GM21528 (cell line): ENCODE data around the gene HDAC8.
"Not testable (repeated sequence)": the region's sequence is repeated elsewhere in the genome, so short reads cannot be mapped to it uniquely, and the experiment has no call there.

Source experiments
- ATAC-seq: cut with Tn5 transposase; IDR thresholded peaks from one replicate; pipeline ENCODE4 v1.9.1; 2021; ENCODE audit warnings: mild to moderate bottlenecking, moderate library complexity; ENCODE audit not compliant: unreplicated experiment, low FRiP score

HDAC8 gene

DNA sequence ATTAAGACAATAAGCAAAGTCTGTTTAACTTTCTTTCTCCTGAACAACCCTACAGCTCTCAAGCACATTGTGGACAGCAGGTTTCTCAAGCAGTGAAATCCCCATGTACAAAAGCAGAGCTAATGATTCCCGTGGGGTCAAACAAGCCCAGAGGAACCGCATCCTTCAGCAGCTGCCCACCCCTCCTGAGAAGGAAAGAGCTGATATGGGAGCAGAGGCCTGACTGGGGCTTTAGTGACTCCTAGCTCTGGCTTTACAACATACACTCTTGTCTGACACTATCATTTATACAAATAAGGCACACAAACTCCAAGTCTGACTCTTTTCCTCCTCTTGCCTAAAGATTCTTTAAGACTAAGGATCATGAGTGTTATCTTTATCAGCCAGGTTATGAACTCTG lies 32.8 kb downstream of the HDAC8 start:
- no peak for ATAC-seq

DNA sequence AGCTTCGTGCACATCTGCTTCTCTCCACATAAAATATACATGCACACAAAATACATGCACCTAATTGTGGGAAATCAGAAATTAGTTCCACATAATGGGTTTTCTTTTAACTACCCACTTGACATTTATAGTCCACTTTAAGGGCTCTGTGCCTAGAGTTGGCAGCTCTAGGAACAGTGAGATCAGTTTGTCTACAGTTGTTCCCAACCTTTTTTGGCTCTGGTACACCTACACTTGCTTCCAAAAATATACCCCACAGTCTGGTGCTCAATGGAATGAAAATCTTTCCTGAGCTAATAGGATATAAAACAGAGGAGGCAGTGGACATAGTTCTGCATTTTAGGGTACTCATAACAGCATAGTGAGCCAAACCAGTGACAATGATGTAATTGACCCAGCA lies 36.1 kb downstream of the HDAC8 start:
- no peak for ATAC-seq

DNA sequence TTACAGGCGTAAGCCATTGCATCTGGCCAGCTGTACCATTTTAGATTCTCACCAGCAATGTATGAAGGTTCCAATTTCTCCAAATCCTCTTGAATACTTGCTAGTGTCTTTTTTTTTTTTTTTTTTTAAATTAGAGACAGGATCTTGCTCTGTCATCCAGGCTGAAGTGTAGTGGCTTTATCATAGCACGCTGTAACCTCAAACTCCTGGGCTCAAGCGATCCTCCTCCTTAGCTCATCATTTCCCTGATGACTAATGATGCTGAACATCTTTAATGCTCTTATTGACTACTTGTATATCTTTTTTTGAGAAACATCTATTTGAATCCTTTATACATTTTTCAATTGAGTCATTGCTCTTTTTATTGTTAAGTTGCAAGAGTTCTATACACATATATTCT lies 40.3 kb downstream of the HDAC8 start:
- ATAC-seq, result no peak

DNA sequence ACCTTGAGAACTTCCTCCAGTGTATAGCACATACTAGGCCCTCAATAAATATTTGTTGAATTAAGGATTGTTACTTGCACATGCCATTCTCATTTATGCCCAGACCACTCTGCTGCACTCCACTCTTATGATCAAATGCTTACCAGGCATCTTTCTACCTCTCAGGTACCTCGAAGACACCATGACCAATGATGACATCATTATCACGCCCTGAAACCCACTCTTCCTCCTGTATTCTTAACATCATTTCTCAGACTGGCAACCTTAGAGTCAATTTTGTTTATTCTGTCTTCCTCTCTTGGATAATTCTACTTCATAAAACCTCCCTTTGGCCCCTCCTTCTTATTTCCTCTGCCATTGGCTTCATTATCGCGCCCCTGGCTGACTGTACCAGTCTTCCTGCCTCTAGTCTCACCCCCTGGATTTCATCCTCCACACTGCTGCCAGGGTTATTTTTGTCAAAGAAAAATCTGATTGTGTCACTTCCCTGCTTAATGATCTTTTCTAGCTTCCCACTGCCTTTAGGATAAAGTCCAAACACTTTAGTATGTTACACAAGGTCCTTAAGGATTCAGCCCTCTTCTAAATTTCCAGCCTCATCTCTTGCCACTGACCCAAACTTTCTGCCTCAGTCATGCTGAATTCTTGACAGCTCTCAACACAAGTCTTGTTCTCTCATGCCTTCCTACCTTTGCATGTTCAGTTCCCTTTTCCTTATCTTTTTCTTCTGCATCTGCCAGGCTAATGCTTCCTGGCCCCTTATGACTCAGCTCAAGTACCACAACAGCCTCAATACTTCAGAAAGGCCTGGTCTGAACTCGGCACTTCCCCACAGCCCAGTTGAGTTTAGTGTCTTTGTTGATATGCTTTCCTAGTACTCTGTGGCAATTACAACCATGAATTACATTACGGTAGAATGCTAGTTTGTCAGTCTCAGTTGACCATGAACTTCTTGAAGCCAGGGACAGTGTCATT lies 45.8 kb downstream of the HDAC8 start:
- ATAC-seq, result no peak

DNA sequence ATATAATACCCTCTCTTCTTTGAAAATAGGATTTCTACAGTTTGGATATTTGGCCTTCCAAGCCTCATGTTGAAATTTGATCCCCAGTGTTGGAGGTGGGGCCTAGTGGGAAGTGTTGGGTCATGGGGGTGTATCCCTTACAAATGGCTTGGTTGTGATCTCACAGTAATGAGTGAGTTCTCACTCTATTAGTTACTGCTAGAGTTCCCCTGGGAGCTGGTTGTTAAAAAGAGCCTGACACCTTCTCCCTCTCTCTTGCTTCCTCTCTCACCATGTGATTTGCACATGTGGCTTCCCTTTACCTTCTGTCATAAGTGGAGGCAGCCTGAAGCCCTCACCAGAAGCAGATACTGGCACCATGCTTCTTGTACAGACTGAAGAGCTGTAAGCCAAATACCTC lies 73.9 kb downstream of the HDAC8 start:
- no peak for ATAC-seq

DNA sequence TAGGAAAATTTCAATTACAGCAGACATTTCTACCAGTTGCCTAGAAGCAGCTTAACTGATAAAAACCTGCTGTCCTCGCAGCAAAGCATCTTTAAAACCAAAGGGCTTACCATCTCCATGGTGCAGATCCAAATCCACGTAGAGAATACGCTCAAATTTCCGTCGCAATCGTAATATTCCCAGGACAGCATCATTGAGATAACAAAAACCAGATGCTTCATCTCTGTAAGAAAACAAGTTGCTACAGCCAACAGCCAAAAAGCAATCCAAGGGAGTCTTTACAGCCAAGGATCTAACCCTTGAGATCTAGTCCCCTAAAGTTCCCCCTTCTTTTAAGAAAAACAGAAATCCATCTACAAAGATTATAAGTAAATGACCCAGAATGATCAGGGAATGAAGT lies 77.6 kb downstream of the HDAC8 start:
- ATAC-seq, result no peak

DNA sequence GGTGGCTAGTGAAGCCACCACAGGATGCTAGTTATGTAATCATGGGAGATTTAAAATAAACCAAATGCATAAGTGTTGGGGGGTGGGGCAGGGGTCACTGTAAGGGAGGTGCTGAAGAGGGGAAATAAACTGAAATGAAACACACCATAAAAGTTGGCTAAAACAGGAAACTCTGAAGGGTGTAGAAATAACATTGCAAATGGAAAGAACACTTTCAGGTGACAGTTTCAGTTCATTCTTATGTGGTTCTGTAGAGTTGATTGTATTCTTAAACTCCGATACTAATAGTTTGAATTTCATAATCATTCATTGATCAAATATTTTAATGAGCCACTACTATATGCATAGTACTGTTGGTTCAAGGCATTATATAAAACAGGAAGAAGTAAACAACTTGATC lies 80.1 kb downstream of the HDAC8 start:
- ATAC-seq, result peak; percentile 79

DNA sequence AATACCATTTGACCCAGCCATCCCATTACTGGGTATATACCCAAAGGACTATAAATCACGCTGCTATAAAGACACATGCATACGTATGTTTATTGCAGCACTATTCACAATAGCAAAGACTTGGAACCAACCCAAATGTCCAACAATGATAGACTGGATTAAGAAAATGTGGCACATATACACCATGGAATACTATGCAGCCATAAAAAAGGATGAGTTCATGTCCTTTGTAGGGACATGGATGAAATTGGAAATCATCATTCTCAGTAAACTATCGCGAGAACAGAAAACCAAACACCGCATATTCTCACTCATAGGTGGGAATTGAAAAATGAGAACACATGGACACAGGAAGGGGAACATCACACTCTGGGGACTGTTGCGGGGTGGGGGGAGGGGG lies 82.4 kb downstream of the HDAC8 start:
- ATAC-seq, result not testable (repeated sequence)

DNA sequence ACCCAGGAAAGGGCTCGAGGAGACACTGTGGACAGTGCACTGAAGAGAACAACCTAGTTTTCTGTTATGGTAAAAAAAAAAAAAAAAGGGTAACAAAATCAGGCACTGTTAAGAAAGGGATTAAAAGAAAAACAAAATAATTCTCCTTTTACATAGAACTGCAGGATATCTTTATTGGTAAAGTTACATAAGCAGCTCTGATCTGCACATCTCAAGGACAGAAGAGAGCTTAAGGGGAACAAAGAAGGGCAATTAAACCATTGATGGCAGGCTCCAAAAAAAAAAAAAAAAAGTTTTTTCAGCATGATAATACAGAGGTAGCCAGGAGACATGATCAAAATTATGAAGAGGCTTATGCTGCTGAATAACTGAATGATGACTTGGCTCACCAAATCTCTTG lies 85.0 kb downstream of the HDAC8 start:
- ATAC-seq, result no peak

DNA sequence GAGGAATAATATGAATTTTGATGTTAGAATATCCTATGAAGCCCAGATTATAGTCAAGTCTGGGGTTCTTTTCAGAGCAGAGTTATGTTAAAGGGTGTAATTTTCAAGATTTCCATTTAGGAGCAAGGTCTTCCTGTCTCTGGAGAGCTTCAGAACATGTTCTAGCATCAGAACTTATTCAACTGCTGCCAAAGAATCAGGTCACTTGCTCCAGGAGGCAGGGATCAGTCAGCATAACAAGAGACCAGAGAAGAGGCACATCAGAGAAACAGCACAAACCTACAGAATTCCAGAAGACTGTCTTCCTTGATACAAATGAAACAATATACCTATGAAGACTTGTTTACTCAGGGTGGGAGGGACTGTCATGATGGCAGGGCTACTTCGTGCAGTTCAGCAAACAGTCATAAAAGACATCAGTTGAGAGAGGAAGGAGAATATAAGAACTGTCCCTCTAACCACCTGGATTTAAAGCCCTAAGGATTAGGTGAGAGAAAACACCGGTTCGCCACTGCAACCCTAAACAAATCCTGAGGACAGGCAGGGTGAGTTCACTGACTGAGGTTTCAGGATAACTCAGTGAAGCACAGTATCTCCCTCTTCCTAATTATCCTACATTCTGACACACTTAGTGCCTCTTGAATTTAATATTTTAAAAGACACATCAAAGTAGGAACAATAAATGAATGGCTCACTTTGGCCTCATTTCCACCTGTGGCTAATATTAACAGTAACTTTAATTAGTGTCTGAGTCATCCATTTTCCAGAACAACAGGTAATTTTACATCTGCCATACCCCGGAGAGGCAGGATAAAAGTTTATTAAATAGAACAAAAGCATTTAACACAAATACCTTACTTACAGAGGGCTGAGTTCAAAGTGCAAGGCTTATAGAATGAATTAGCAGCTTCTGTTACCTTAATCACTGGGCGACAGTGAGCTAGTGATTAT lies 93.0 kb downstream of the HDAC8 start:
- ATAC-seq, result no peak

DNA sequence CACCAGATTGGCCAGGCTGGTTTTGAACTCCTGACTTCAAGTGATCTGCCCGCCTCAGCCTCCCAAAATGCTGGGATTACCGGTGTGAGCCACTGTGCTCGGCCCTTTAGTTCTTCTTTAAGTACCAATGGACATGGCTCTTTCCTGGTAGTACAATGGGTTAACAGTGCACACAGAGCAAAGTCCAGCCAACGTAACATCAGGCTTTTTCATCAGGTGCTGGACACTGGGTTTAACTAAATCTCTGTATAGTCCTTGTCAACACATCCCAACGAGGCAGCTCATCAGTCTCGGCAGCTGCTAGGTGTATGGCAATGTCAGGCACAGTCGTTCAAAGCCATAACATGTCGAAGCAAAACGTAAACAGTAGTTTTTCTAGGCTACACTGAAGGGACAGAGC lies 93.8 kb downstream of the HDAC8 start:
- ATAC-seq, result no peak

DNA sequence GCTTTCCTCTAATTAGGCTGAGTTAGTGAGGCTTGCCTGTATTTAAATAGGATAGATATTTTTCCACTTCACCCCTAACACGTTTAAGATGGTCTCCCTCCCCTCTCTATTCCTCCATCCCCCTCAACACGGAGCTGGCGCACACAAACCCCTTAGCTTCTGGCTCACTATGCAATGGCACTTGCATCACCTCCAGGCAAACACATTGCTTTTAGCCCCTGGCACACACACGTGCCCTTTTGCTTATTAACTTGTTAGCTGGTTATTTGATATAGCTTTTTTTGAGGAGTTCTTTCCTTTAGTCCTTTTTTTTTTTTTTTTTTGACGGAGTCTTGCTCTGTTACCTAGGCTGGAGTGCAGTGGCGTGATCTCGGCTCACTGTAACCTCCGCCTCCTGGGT lies 94.3 kb downstream of the HDAC8 start:
- ATAC-seq, result no peak

DNA sequence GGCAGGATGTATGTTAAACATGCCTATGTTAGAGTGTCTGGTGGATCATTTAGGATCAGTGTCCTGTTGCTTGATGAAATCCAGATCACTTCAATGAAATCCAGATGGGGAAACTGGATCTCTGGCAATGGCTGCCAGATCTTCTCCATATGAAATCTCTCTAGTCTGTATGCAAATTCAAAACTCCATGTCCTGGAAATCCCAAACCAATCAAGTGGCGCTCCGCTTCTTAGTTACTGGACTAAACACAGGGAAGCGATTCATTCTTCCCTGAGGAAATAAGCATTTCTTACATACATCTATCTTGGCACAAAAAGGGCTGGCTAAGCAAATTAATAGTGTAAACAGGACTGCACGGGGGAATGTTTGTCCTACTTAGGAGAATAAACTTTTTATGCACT lies 94.9 kb downstream of the HDAC8 start:
- no peak for ATAC-seq

DNA sequence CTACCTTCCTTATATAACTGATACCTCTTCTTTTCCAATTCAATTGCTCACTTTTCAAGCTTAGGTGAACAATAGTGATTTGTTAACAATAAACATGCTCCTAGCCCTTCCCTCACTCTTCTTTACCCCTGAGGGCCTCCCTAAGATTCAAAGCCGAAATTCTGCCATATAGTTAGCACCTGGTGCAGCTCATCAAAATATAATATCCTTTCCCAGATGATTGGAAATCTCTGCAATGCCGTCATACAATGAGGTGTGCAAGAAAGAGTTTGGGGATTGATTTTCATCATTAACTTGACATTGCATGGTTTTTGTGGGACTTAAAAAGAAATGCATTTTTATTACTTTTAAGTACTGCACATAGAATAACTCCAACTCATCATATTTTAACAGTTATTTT lies 95.3 kb downstream of the HDAC8 start:
- no peak for ATAC-seq

DNA sequence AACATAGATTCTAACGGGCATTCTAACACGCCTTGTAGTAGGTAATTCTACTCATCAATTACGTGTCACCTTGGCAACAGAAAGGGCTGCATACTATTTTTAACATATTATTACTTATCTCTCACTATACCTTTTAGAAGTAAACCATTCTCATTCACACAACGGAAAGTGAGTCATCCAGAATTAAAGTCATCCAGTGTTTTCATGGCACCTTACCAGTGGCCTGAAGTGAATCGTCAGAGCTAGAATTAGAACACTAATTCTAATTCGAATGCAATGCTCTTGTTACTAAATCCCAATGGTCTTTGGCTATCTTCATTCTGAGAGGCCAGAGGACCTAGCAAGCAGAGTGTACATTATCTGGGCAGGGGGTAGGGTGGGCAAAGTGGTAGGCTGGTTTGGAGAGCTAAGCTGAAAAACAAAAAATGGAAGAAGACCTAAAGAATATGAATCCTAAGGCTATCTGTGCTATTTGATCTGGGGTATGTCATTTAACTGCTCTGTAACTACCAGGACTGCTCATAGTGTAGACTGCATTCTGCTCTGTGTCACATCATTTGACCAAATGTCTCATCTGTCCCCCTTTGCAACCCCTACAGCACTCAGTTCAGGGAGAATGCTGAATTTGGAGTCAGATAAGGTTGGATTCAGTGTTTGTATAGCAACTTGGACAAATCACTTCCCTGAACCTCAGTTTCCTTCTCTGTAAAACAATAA lies 96.5 kb downstream of the HDAC8 start:
- ATAC-seq, result no peak

DNA sequence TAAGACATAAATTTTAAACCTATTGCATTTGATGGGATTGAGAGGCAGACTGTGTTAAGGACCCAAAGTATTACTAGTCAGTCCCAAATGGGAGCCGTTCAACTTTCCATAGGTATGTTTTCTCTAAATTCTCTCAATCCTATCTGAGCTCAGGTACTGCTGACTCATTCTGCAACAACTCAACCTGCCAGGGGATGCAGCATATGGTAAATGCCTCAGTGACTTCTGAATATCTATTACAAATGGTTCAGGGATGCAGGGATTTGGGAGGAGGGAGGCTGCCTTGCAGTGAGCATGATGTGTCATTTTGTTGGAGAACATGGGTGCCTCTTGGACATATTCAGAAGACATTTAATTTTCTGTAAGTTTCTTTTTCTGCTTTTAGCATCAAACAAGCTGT lies 97.3 kb downstream of the HDAC8 start:
- no peak for ATAC-seq

DNA sequence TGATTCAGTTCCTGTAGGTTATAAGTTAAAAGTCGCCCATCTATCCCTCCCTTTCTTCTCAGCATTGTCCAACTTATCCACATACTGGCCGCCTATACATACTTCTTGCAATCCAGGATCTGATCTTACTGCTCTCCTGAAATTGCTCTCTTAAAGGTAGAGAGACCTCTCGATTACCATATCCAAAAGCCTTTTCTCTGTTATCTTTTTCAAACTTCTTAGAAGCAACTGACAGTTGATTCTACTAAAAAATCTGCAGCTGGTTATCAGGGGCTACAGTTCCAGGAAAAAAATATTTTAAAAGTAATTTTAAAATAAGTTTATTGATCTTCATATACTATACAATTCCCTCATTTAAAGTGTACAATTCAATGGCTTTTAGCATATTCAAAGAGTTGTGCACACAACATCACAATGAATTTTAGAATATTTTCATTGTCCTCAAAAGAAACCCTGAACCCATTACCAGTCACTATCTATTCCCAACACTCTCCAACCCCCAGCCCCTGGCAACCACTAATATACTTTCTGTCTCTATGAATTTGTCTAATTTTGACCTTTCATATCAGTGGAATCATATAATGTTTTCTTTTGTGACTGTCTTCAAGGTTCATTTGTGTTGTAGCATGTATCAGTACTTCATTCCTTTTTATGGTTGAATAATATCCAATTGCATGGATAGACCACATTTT lies 102.0 kb downstream of the HDAC8 start:
- ATAC-seq, result no peak

DNA sequence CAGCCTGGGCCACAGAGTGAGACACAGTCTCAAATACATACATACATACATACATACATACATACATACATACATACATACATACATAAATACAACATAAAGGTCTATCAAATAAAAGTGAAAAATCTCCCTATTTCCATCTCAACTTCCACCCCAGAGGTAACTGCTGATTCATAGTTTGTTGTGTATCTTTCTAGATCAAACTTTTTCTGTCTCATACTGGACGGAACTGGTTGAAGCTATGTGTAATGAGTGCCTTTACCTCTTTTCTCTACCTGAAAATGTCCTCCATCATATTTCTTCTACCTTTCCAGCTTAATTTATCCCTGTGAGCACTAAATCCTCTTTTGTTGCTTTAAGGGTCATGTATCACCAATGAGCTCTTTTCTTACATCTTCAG lies 102.5 kb downstream of the HDAC8 start:
- ATAC-seq, result no peak

DNA sequence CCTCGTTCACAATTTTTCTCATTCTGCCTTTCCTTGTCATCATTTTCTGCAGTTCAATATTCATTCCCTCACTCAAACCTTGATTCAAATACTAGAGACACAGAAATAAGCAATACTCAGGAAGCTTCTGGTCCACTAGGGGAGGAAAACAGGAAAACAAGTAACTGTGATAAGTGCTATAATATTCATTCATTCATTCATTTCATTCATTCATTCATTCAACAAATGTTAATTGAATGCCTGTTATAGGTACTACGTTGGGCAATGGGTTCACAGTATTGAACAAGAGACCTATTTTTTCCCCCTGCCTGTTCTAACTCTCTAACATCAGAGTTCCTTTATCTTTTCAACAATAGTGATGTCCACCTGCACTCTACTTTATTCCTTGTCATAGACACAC lies 104.0 kb downstream of the HDAC8 start:
- ATAC-seq, result no peak

DNA sequence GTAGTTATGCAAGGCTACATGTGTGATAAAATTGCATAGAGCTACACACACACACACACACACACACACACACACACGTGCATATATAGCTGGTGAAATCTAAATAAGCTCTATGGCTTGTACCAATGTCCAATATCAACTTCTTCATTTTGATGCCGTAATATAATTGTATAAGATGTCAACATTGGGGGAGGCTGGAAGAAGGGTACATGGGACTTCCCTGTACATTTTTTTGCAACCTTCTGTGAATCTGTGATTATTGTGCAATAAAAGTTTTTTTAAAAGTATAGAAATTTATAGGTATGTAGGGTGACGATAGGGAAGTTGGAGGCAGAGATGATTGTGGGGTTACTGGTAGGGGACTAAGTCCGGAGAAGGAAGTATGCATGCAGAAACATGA lies 105.5 kb downstream of the HDAC8 start:
- no peak for ATAC-seq
